Measurements from ENCODE around the gene DIRAS1. TPM values are rescaled to one million over a fixed set of nuclear protein-coding genes. Genes with fewer than 3 reads are reported as not detected.

Gene DIRAS1
- total RNA-seq, 2 donors from 2014 or later, result 3.8 to 24.6 TPM

DNA sequence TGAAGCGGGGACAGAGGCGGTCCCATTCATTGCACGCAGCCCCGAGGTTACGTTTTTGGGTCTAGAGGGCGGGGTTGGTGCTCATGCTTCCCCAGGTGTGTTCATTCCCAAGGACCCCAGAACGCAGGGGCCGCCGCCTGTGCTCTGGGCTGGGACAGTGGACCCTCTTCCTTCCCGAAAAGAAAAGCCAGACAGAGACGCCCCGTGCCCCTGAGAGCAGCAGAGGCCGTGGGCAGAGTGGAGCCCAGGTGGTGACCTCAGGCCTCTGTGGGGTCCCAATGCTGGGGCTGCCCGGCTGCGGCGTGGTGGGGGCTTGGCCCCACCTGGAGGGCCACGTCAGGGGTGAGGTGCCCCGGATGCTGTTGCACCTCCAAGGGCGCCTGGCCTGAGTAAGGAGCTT is 46.5 kb upstream of the DIRAS1 start:
- WGBS, result 95% methylated on average over 19 of the region's 19 CpGs

DNA sequence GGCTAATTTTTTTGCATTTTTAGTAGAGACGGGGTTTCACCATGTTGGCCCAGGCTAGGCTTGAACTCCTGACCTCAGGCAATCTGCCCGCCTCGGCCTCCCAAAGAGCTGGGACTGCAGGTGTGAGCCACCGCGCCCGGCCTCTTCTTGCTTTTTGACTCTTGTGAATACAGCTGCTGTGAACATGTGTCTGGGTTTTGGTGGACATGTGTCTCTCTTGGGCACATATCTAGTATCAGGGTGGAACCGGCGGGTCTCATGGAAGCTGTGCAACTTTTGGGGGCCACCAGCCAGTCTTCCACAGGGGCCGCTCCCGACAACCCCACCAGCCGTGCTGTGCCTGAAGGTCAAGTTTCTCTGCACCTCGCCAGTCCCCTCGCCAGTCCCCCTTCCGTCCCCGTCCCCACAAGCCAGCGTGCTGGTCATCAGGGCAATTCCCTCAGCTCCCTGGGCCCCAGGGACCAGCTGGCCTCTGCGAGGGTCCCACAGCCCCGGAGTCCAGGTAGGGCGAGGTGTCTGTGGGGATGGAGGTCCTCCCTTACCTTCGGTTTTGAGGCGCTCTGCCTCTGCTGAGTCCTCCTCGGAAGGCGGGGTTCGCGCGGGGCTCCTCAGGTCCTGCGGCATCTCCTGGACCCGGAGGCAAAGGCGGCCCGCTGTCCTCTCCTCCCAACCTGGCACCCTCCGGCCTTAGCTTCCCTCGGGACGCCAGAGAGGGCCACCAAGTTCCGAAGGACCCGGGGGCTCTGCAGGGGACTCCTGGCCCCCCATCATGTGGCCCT is 45.6 kb upstream of the DIRAS1 start:
- H3K27me3 ChIP-seq (replicated peaks; ENCODE audit: insufficient read depth), result no peaks in the 10 kb centered on the region
- TF ChIP-seq POLR2AphosphoS5 (IDR thresholded peaks at IDR 0.05) (no peak), POLR2A (IDR thresholded peaks at IDR 0.05) (no peak), CTCF (IDR thresholded peaks at IDR 0.05) (no peak)
- no peak for DNase-seq (ENCODE audit: low spot score)
- H3K36me3 ChIP-seq, result peaks cover 0 to 10% of the 10 kb centered on the region in 2 donors
- intact Hi-C loops (cut with DNase I), result no loop called here
- no peak overlapping the region for H3K27ac ChIP-seq
- no peaks in the 10 kb centered on the region for H3K4me1 ChIP-seq (replicated peaks)
- WGBS, result 94% methylated on average over 34 of the region's 35 CpGs
- H3K9me3 ChIP-seq, result no peaks in the 10 kb centered on the region
- H3K4me3 ChIP-seq, result no peak overlapping the region

More for the DNA sequence above, 46.5 kb upstream of the DIRAS1 start:
- no peaks in the 10 kb centered on the region for H3K4me1 ChIP-seq (replicated peaks)
- TF ChIP-seq CTCF (IDR thresholded peaks at IDR 0.05), result no peak
- TF ChIP-seq POLR2AphosphoS5 (IDR thresholded peaks at IDR 0.05), result no peak
- no peak for TF ChIP-seq POLR2A (IDR thresholded peaks at IDR 0.05)
- no peak for DNase-seq (ENCODE audit: low spot score)
- no peak overlapping the region for H3K4me3 ChIP-seq
- H3K27ac ChIP-seq, result no peak overlapping the region
- H3K27me3 ChIP-seq (replicated peaks; ENCODE audit: insufficient read depth), result no peaks in the 10 kb centered on the region
- H3K36me3 ChIP-seq, result peaks cover 0 to 2% of the 10 kb centered on the region in 2 donors
- intact Hi-C loops (cut with DNase I), result no loop called here
- no peaks in the 10 kb centered on the region for H3K9me3 ChIP-seq

DNA sequence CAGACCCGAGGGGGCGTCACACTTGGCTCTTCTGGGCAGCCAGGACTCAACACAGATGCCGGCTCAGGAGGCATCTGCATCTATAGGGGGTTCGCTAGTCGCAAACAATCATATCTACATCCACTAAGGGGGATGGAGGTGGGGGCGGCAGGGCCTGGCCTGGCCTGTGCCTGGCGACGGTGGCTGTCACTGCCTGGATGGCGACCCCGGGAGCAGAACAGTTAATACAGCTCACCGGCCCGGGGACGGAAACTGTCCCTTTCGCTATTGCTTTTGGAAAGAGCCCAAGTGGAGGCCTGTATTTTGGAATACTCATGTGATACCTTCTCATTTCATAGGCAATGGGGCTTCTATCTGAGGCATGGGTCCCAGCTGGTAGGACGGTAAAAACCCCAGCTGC is 44.2 kb upstream of the DIRAS1 start:
- no peaks in the 10 kb centered on the region for H3K27me3 ChIP-seq (replicated peaks; ENCODE audit: insufficient read depth)
- peaks cover 0 to 10% of the 10 kb centered on the region in 2 donors for H3K36me3 ChIP-seq
- no peaks in the 10 kb centered on the region for H3K4me1 ChIP-seq (replicated peaks)
- no peak overlapping the region for H3K27ac ChIP-seq
- TF ChIP-seq CTCF (IDR thresholded peaks at IDR 0.05) (no peak), POLR2A (IDR thresholded peaks at IDR 0.05) (no peak), POLR2AphosphoS5 (IDR thresholded peaks at IDR 0.05) (no peak)
- no peak overlapping the region for H3K4me3 ChIP-seq
- no peak for DNase-seq (ENCODE audit: low spot score)
- 90% methylated on average over 15 of the region's 15 CpGs for WGBS
- intact Hi-C loops (cut with DNase I), result no loop called here
- H3K9me3 ChIP-seq, result no peaks in the 10 kb centered on the region

- peaks cover 0 to 10% of the 10 kb centered on the region in 2 donors for H3K36me3 ChIP-seq
- H3K27ac ChIP-seq, result no peak overlapping the region
- no peaks in the 10 kb centered on the region for H3K27me3 ChIP-seq (replicated peaks; ENCODE audit: insufficient read depth)
- no peak overlapping the region for H3K4me3 ChIP-seq
- TF ChIP-seq CTCF (IDR thresholded peaks at IDR 0.05) (no peak), POLR2AphosphoS5 (IDR thresholded peaks at IDR 0.05) (no peak), POLR2A (IDR thresholded peaks at IDR 0.05) (no peak)
- WGBS, result 93% methylated on average over 21 of the region's 21 CpGs
- intact Hi-C loops (cut with DNase I), result no loop called here
- no peak for DNase-seq (ENCODE audit: low spot score)
- H3K9me3 ChIP-seq, result no peaks in the 10 kb centered on the region
- H3K4me1 ChIP-seq (replicated peaks), result no peaks in the 10 kb centered on the region
These were observed 43.8 kb upstream of the DIRAS1 start for GRCh38 chr19:2764945-2765344.

DNA sequence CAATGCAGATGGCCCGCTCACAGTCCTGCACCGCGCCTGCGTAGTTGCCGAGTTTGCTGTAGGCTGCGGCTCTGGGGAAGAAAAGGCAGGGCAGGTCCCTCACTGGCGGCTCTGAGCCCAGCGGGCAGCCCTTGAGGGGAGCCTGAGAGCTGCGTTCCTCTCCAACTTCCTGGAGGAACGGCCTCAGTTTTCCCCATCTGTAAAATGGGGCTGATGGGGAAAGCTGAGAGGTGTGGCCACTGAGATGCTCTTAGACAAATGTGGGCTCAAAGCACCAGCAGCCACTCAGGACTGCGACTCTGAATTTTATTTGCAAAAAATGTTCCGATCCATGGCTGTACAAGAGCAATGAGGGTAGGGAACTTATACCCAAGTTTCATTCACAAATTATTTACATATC is 42.5 kb upstream of the DIRAS1 start:
- no peak overlapping the region for H3K27ac ChIP-seq
- H3K9me3 ChIP-seq, result no peaks in the 10 kb centered on the region
- TF ChIP-seq POLR2AphosphoS5 (IDR thresholded peaks at IDR 0.05), result no peak
- TF ChIP-seq CTCF (IDR thresholded peaks at IDR 0.05), result no peak
- no peak for TF ChIP-seq POLR2A (IDR thresholded peaks at IDR 0.05)
- H3K36me3 ChIP-seq, result peaks cover 0 to 10% of the 10 kb centered on the region in 2 donors
- H3K27me3 ChIP-seq (replicated peaks; ENCODE audit: insufficient read depth), result no peaks in the 10 kb centered on the region
- H3K4me3 ChIP-seq, result no peak overlapping the region
- H3K4me1 ChIP-seq (replicated peaks), result no peaks in the 10 kb centered on the region
- no peak for DNase-seq (ENCODE audit: low spot score)
- intact Hi-C loops (cut with DNase I), result no loop called here
- 96% methylated on average over 10 of the region's 12 CpGs for WGBS

All from prostate gland (tissue), 2 donors.